Lower leg skin (tissue), 3 donors: ENCODE measurements around the gene GSTP1.

Source experiments
- POLR2A ChIP-seq, 2 donors: fragments of 450-650 bp; IDR thresholded peaks; one replicate each; pipeline ENCODE4 v1.6.1; 2016 to 2017; ENCODE audit warnings: antibody characterized with exemption in 2 of 2, mild to moderate bottlenecking in 1 of 2, moderate library complexity in 1 of 2
- TF ChIP-seq, protein P1 (sequence below), 3 donors: fragments of 450-650 bp; IDR thresholded peaks; one replicate each; pipeline ENCODE4 v1.5.1; 2016; ENCODE audit warnings: antibody characterized with exemption in 3 of 3, mild to moderate bottlenecking in 3 of 3, moderate library complexity in 2 of 3

DNA sequence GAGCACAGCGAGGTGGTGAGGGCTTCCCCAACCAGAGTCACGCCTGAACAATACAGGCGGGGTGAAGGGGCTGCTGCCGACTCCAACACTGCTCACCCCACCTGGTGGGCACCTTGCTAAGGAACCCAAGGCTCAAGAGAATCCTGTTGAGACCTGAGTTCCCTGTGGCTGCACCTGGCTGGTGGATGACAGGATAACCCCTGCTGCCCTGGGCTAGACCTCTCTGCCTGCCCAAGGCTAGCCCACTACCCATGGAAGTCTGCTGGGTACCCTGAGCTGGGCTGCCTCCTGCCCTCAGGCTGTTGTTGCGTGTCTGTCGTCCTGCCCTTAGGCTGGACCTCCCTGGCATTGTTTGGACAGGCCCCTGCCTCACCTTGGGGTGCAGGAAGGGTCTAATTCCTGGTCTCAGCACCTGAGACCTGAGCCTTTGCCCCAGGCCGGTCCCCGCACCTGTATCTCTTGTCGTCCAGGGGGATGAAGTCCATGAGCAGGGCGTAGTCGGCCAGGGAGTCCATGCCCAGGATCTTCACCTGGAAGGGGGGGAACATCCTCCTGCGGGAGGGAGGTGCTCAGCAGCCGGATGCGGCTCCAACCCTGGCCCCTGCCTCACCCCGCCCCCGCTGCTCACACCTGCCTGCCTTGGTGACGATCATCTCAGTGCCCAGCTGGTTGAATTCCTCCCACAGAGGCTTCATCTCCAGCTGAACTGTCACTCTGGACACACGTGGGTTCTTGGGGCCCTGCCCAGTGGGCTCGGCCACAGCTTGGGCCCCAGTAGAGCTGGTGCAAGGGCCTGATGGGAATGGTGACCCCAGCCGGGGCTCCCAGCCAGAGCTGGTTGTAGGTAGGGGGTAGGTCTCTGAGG, 51.0 kb downstream of the GSTP1 start:
- TF ChIP-seq, protein P1, sequence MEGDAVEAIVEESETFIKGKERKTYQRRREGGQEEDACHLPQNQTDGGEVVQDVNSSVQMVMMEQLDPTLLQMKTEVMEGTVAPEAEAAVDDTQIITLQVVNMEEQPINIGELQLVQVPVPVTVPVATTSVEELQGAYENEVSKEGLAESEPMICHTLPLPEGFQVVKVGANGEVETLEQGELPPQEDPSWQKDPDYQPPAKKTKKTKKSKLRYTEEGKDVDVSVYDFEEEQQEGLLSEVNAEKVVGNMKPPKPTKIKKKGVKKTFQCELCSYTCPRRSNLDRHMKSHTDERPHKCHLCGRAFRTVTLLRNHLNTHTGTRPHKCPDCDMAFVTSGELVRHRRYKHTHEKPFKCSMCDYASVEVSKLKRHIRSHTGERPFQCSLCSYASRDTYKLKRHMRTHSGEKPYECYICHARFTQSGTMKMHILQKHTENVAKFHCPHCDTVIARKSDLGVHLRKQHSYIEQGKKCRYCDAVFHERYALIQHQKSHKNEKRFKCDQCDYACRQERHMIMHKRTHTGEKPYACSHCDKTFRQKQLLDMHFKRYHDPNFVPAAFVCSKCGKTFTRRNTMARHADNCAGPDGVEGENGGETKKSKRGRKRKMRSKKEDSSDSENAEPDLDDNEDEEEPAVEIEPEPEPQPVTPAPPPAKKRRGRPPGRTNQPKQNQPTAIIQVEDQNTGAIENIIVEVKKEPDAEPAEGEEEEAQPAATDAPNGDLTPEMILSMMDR (IDR thresholded peaks at IDR 0.05), result no peak
- no peak for TF ChIP-seq POLR2A (IDR thresholded peaks at IDR 0.05)
